Prostate gland (tissue), 2 donors: Measurements from ENCODE around the gene CDCA7L. TPM values are rescaled to one million over a fixed set of nuclear protein-coding genes. Genes with fewer than 3 reads are reported as not detected.

Experiments used
- DNase-seq: peaks from one replicate; pipeline ENCODE4 v3.0.0-alpha.2; 2019; ENCODE audit warnings: low spot score
- H3K27ac ChIP-seq, 2 donors: fragments of 200-600 bp; sonication (generic); 2 replicates each; pipeline ENCODE4 v1.5.1; 2017 to 2019
- H3K27me3 ChIP-seq: fragments of 200-600 bp; sonication (generic); replicated peaks from 2 replicates; pipeline ENCODE4 v1.5.1; 2019; ENCODE audit not compliant: insufficient read depth
- H3K36me3 ChIP-seq, 2 donors: fragments of 200-600 bp; sonication (generic); 1 replicate in 1 of 2; 2 replicates in 1 of 2; pipeline versions ENCODE4 v1.5.1 to v1.8.1; 2017 to 2019
- H3K4me1 ChIP-seq: fragments of 200-600 bp; sonication (generic); replicated peaks from 2 replicates; pipeline ENCODE4 v1.5.1; 2019
- H3K4me3 ChIP-seq, 2 donors: fragments of 200-600 bp; sonication (generic); 2 replicates each; pipeline ENCODE4 v1.5.1; 2017 to 2019
- H3K9me3 ChIP-seq: fragments of 200-600 bp; sonication (generic); 2 replicates; pipeline ENCODE4 v1.5.1; 2017
- POLR2A ChIP-seq: fragments of 450-650 bp; IDR thresholded peaks from one replicate; pipeline ENCODE4 v1.6.1; 2016; ENCODE audit warnings: antibody characterized with exemption, mild to moderate bottlenecking
- POLR2AphosphoS5 ChIP-seq: sonication (generic); formaldehyde crosslinking; IDR thresholded peaks from one replicate; pipeline ENCODE4 v1.6.1; 2017; ENCODE audit warnings: antibody characterized with exemption
- WGBS: methylation state at CpG from one replicate; pipeline ENCODE4 v1.1.5; 2018; 5-methylcytosine and 5-hydroxymethylcytosine counted together
- intact Hi-C: fragments of 100-400 bp; cut with DNase I; formaldehyde crosslinking; loops from one replicate; pipeline ENCODE4 v1.14.2; 2022
- total RNA-seq, 2 donors: library from RNA; depleted of rRNA; stranded (reverse); fragments of >200 nt; gene quantifications; one replicate each; pipeline ENCODE4 v1.1.0, GENCODE V29; 2016
- TF ChIP-seq, protein P1 (sequence below), 4 experiments: fragments of 200-600 bp in 2 of 4; fragments of 450-650 bp in 2 of 4; sonication (generic) in 2 of 4; IDR thresholded peaks; 1 replicate in 3 of 4; 2 replicates in 1 of 4; pipeline ENCODE4 v1.5.1; 2016 to 2019; ENCODE audit warnings: antibody characterized with exemption in 4 of 4, mild to moderate bottlenecking in 2 of 4, moderate library complexity in 2 of 4

CDCA7L gene
- total RNA-seq, 2 donors from 2014 or later = 17.7 to 47.1 TPM

DNA sequence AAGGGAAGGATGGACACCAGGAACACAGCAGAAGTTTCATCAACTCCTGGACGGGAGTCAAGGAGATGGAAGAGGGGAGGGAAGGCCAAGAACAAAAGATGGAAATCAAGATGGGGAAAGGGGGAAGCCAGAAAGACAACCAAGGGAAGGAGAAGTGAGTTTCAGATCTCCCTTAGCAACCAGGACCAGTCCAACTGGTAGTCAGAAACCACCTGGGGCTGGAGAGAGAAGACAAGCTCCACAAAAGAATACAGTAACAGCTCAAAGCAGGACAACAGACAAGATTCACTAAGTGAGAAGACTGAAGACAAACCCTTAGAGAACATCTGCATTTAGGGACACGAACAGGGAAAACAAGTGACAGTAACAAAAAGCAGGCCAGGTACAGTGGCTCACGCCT is 30.6 kb downstream of the CDCA7L start:
- no peaks in the 10 kb centered on the region for H3K9me3 ChIP-seq
- no peaks in the 10 kb centered on the region for H3K27me3 ChIP-seq
- no peaks in the 10 kb centered on the region for H3K4me1 ChIP-seq
- no peak for DNase-seq
- TF ChIP-seq POLR2AphosphoS5 = no peak
- TF ChIP-seq, protein P1, sequence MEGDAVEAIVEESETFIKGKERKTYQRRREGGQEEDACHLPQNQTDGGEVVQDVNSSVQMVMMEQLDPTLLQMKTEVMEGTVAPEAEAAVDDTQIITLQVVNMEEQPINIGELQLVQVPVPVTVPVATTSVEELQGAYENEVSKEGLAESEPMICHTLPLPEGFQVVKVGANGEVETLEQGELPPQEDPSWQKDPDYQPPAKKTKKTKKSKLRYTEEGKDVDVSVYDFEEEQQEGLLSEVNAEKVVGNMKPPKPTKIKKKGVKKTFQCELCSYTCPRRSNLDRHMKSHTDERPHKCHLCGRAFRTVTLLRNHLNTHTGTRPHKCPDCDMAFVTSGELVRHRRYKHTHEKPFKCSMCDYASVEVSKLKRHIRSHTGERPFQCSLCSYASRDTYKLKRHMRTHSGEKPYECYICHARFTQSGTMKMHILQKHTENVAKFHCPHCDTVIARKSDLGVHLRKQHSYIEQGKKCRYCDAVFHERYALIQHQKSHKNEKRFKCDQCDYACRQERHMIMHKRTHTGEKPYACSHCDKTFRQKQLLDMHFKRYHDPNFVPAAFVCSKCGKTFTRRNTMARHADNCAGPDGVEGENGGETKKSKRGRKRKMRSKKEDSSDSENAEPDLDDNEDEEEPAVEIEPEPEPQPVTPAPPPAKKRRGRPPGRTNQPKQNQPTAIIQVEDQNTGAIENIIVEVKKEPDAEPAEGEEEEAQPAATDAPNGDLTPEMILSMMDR (IDR thresholded peaks at IDR 0.05) = no peak
- no peak for TF ChIP-seq POLR2A
- H3K36me3 ChIP-seq = no peaks in the 10 kb centered on the region
- WGBS = 82% methylated on average over 3 of the region's 3 CpGs
- intact Hi-C loops = no loop called here
- H3K4me3 ChIP-seq = no peak overlapping the region
- no peak overlapping the region for H3K27ac ChIP-seq

DNA sequence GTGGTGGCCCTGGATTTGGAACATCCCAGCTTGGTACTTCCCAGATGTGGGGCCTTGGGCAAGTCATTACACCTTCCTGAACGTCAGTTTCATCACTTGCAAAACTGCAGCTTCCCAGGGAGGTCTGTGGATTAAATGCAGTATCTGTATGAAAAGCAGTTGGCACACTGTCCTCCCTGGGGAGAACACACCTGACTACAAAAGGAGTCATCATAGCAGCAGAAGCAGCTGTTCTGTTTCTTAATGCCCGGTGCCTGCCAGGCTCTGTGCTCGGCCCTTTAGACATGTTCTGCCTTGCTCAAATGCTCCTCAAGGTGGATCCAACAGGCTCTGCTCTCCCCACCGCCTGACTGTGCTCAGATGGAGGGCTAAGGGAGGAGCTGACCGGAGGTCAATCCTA is 31.0 kb downstream of the CDCA7L start:
- WGBS = 79% methylated on average over 5 of the region's 5 CpGs
- intact Hi-C loops = no loop called here
- no peak for DNase-seq
- Histone ChIP-seq H3K4me1 (no peaks in the 10 kb centered on the region), H3K27ac (no peak overlapping the region), H3K36me3 (no peaks in the 10 kb centered on the region), H3K4me3 (no peak overlapping the region), H3K27me3 (no peaks in the 10 kb centered on the region), H3K9me3 (no peaks in the 10 kb centered on the region)
- TF ChIP-seq, protein P1 (IDR thresholded peaks at IDR 0.05) = no peak
- TF ChIP-seq POLR2AphosphoS5 = no peak
- TF ChIP-seq POLR2A = no peak

DNA sequence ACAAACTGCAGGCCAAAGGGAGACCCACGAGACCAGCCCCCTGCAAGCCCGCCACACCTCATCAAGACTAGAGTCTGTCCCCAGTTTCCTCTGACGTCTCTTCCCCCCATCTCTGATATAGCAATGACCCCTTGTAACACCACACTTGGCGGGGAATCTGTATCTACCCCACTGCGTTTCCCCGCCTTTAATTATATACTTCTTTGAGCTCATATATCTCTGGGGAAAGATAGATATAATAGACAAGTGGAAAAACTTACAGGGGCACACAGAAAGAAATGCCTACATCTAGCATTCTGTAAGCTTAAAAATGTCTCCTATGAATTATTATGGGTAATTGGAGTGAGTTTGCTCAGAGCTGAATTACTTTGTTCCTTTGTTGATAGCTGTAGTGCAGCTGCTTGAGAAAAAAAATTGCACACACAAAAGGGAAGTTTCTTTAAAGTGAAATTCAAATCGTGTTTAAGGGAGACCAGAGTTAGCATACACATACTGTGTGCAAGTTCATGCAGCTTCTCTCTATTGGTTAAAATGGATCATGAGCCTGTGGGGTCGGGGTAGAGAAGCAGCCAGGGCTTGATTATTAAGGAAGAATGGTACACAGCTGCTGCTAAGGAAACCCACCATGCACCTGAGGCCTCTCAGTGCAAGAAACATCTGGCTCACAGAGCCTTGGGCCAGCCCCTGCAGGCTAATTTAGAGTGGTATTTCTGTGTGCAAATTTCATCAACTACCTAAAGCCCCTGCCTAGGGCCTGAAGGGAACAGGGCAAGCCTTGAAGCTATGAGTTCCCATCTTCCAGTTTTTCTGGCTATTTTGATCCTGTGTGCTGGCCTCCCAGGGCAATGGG is 32.5 kb downstream of the CDCA7L start:
- TF ChIP-seq POLR2A (no peak), POLR2AphosphoS5 (no peak)
- TF ChIP-seq, protein P1 (IDR thresholded peaks at IDR 0.05) = no peak
- no peaks in the 10 kb centered on the region for H3K4me1 ChIP-seq
- DNase-seq = no peak
- no peak overlapping the region for H3K4me3 ChIP-seq
- intact Hi-C loops = no loop called here
- WGBS = 79% methylated on average over 8 of the region's 8 CpGs
- H3K27ac ChIP-seq = no peak overlapping the region
- no peaks in the 10 kb centered on the region for H3K27me3 ChIP-seq
- no peaks in the 10 kb centered on the region for H3K36me3 ChIP-seq
- no peaks in the 10 kb centered on the region for H3K9me3 ChIP-seq

DNA sequence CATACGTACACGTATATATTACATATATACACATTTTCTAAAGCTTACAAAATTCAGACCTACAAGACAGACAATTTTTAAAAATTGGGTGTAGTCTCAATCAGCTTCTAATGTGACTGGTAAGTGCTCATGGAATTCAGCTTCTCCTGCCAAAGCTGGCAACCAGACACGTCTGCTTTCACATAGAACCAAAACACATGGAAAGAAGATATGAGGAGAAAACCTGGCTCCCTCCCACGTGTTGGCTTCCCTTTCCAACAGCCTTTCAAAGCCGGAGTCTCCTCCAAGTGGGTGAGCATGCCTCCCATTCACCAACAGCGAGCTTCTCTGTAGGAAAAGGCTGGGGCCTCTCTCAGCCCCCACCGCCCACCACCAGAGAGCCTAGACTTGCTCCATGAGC is 33.4 kb downstream of the CDCA7L start:
- intact Hi-C loops = no loop called here
- no peaks in the 10 kb centered on the region for H3K4me1 ChIP-seq
- TF ChIP-seq POLR2AphosphoS5 = no peak
- TF ChIP-seq, protein P1 (IDR thresholded peaks at IDR 0.05) = no peak
- no peak for TF ChIP-seq POLR2A
- H3K9me3 ChIP-seq = no peaks in the 10 kb centered on the region
- DNase-seq = no peak
- no peak overlapping the region for H3K4me3 ChIP-seq
- H3K27ac ChIP-seq = no peak overlapping the region
- no peaks in the 10 kb centered on the region for H3K36me3 ChIP-seq
- no peaks in the 10 kb centered on the region for H3K27me3 ChIP-seq
- WGBS = 57% methylated on average over 7 of the region's 7 CpGs

DNA sequence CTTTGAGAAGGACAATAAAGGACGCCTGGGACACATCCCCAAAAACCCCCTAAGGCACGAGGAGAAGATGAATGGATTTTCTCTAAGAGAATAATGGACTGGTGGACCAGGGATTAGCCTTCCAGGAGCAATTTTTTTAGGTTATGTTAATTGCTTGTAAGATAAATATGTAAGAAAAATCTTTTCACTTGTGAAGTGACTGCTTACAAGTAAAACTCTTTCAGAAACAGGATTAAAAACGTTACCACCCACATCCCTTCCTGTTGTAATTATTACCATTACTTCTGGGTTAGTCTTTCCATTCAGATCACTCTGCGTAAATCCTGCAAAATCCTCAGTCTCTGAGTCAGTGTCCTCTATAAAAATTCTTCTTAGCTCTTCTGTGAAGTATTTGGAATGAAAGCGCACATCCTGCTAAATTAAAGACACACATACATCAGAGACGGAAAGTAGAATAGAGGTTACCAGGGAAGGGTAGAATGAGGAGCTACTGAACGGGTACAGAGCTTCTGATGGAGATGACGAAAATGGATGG is 34.3 kb downstream of the CDCA7L start:
- H3K9me3 ChIP-seq = no peaks in the 10 kb centered on the region
- no peak overlapping the region for H3K4me3 ChIP-seq
- DNase-seq = no peak
- intact Hi-C loops = no loop called here
- WGBS = 77% methylated on average over 8 of the region's 8 CpGs
- no peaks in the 10 kb centered on the region for H3K27me3 ChIP-seq
- no peaks in the 10 kb centered on the region for H3K36me3 ChIP-seq
- TF ChIP-seq, protein P1 (IDR thresholded peaks at IDR 0.05) = no peak
- no peak for TF ChIP-seq POLR2AphosphoS5
- no peak for TF ChIP-seq POLR2A
- no peaks in the 10 kb centered on the region for H3K4me1 ChIP-seq
- no peak overlapping the region for H3K27ac ChIP-seq
